Measurements from ENCODE around the gene KMT2B.

KMT2B gene

GRCh38 chr19:35744430-35745327 is 26.9 kb downstream of the KMT2B start:
- DNase-seq = peak; percentile 94 to 96

GRCh38 chr19:35745328-35746086 is 27.7 kb downstream of the KMT2B start, which contains the start of the genes PSENEN and U2AF1L4:
Gene PSENEN (plus strand): TSS chr19:35745651. CDS start chr19:35745931, 280 bp downstream.
Gene U2AF1L4 (minus strand): TSS chr19:35745418. CDS start chr19:35745391, 27 bp downstream.
- peak; percentile 92 to 95 for DNase-seq

- DNase-seq = no peak
Measured at GRCh38 chr19:35746087-35746462, 28.3 kb downstream of the KMT2B start.

- DNase-seq = no peak
Measured at GRCh38 chr19:35746531-35746930, 28.7 kb downstream of the KMT2B start.

GRCh38 chr19:35748106-35749020 is 30.6 kb downstream of the KMT2B start, which contains the start of gene LIN37:
Gene LIN37 (plus strand): TSS chr19:35748576. CDS start chr19:35748725, 149 bp downstream.
- peak; percentile 98 to 99 for DNase-seq

GRCh38 chr19:35750167-35750566 is 32.4 kb downstream of the KMT2B start:
- no peak for DNase-seq

- no peak for DNase-seq
Measured at GRCh38 chr19:35751839-35752745, 34.3 kb downstream of the KMT2B start.

GRCh38 chr19:35752746-35753350 is 35.0 kb downstream of the KMT2B start:
- DNase-seq = no peak

- no peak for DNase-seq
Measured at GRCh38 chr19:35753634-35754369, 36.0 kb downstream of the KMT2B start.

- no peak for DNase-seq
Measured at GRCh38 chr19:35754370-35755130, 36.7 kb downstream of the KMT2B start.

- no peak for DNase-seq
Measured at GRCh38 chr19:35755131-35755549, 37.3 kb downstream of the KMT2B start.

- DNase-seq = peak; percentile 54 to 62
Measured at GRCh38 chr19:35755550-35756376, 38.0 kb downstream of the KMT2B start.

- DNase-seq = no peak
Measured at GRCh38 chr19:35756377-35757230, 38.8 kb downstream of the KMT2B start, which contains the start of gene HSPB6. Gene HSPB6 (minus strand): TSS chr19:35757029. CDS start chr19:35757008, 21 bp downstream.

GRCh38 chr19:35757231-35757748 is 39.5 kb downstream of the KMT2B start:
- peak; percentile 31 to 47 for DNase-seq

- peak; percentile 98 to 99 for DNase-seq
Measured at GRCh38 chr19:35757749-35758608, 40.2 kb downstream of the KMT2B start, which contains the start of gene PROSER3. Gene PROSER3 (plus strand): TSS chr19:35758176. CDS start chr19:35758216, 40 bp downstream.

GRCh38 chr19:35759697-35760096 is 41.9 kb downstream of the KMT2B start:
- DNase-seq = no peak

Measured in activated CD4-positive, alpha-beta T cell treated with anti-CD3 and anti-CD28 coated beads, Interleukin-2, amount 50 U/mL, for 48 hours (primary cell).